ENCODE measurements around the gene EEFSEC. TPM values are rescaled to one million over a fixed set of nuclear protein-coding genes. Genes with fewer than 3 reads are reported as not detected.

EEFSEC gene
- total RNA-seq, 3 donors from 2014 or later = 9.7 to 10.9 (median 10.8) TPM

- Histone ChIP-seq H3K9me3 (no peaks in the 10 kb centered on the region), H3K4me1 (ENCODE audit: low read depth) (peaks cover 11% of the 10 kb centered on the region), H3K4me3 (no peak overlapping the region), H3K36me3 (ENCODE audit: low read depth) (no peaks in the 10 kb centered on the region)
- intact Hi-C loops (cut with DNase I, micrococcal nuclease) = no loop called here
- DNase-seq = no peak
- no peak for ATAC-seq
- TF ChIP-seq CTCF (IDR thresholded peaks at IDR 0.05) = no peak
These were observed 2.5 kb downstream of the EEFSEC start for GRCh38 chr3:128155616-128156360.

DNA sequence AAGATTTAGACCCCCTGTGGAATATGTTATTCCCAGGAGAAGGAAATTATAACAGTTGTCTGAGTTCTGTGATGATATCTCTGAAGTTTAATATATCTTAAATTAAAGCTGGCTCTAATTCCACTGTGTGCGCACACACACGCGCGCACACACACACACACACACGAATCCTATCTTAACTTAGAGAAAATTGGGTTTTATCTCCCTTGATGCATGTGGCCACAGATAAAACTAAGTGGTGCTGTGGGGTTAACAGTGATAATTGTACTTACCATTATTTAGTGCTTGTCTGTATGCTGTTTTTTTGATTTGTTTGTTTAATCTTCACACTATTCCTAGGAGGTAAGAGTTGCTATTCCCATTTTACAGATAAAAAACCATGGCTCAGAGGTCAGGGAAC lies 7.4 kb downstream of the EEFSEC start:
- DNase-seq = no peak
- no peaks in the 10 kb centered on the region for H3K36me3 ChIP-seq (ENCODE audit: low read depth)
- no peak overlapping the region for H3K4me3 ChIP-seq
- no peaks in the 10 kb centered on the region for H3K9me3 ChIP-seq
- no peaks in the 10 kb centered on the region for H3K4me1 ChIP-seq (ENCODE audit: low read depth)
- no peak for ATAC-seq
- no peak for TF ChIP-seq CTCF (IDR thresholded peaks at IDR 0.05)
- intact Hi-C loops (cut with DNase I, micrococcal nuclease) = no loop called here

GRCh38 chr3:128163432-128163831 lies 10.2 kb downstream of the EEFSEC start:
- ATAC-seq = no peak
- Histone ChIP-seq H3K4me1 (ENCODE audit: low read depth) (no peaks in the 10 kb centered on the region), H3K4me3 (no peak overlapping the region), H3K9me3 (no peaks in the 10 kb centered on the region), H3K36me3 (ENCODE audit: low read depth) (no peaks in the 10 kb centered on the region)
- no peak for DNase-seq
- no peak for TF ChIP-seq CTCF (IDR thresholded peaks at IDR 0.05)
- intact Hi-C loops (cut with DNase I, micrococcal nuclease) = no loop called here

DNA sequence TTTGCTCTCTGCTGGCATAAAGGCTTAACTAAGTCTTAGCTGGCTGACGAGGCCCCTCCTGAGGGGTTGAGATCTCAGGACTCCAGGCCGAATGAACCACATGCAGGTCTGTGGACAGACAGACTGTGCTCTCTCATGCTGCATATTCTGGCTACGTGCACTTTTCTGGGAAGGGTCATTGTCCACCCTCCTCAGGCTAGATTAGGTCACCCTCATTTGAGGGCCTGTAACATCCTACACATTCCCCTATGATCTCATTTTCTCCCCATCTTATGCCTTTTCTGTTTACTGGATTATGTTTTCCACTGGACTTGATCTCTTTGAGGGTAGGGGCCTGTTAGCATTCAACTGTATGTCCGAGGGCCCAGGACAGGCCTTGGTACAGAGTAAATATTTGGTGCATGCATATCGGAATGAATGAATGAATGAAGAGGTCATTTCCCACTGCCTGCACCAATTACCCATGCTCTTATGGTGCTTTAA lies 13.7 kb downstream of the EEFSEC start:
- Histone ChIP-seq H3K4me3 (no peak overlapping the region), H3K9me3 (no peaks in the 10 kb centered on the region), H3K4me1 (ENCODE audit: low read depth) (no peaks in the 10 kb centered on the region), H3K36me3 (ENCODE audit: low read depth) (no peaks in the 10 kb centered on the region)
- no peak for TF ChIP-seq CTCF (IDR thresholded peaks at IDR 0.05)
- DNase-seq = no peak
- no peak for ATAC-seq
- intact Hi-C loops (cut with DNase I, micrococcal nuclease) = no loop called here

- Histone ChIP-seq H3K4me3 (no peak overlapping the region), H3K4me1 (ENCODE audit: low read depth) (no peaks in the 10 kb centered on the region), H3K9me3 (no peaks in the 10 kb centered on the region), H3K36me3 (ENCODE audit: low read depth) (no peaks in the 10 kb centered on the region)
- intact Hi-C loops (cut with DNase I, micrococcal nuclease) = no loop called here
- ATAC-seq (no peak), DNase-seq (no peak)
- TF ChIP-seq CTCF (IDR thresholded peaks at IDR 0.05) = no peak
These were observed 14.3 kb downstream of the EEFSEC start for GRCh38 chr3:128167646-128167972.

Data from mucosa of descending colon (tissue), 3 donors.